ENCODE data around the gene CDK18. TPM values are rescaled to one million over a fixed set of nuclear protein-coding genes. Genes with fewer than 3 reads are reported as not detected.

Gene CDK18
- total RNA-seq: 10 to 100 TPM; 13.6 to 22.4 (median 16.9) TPM

DNA sequence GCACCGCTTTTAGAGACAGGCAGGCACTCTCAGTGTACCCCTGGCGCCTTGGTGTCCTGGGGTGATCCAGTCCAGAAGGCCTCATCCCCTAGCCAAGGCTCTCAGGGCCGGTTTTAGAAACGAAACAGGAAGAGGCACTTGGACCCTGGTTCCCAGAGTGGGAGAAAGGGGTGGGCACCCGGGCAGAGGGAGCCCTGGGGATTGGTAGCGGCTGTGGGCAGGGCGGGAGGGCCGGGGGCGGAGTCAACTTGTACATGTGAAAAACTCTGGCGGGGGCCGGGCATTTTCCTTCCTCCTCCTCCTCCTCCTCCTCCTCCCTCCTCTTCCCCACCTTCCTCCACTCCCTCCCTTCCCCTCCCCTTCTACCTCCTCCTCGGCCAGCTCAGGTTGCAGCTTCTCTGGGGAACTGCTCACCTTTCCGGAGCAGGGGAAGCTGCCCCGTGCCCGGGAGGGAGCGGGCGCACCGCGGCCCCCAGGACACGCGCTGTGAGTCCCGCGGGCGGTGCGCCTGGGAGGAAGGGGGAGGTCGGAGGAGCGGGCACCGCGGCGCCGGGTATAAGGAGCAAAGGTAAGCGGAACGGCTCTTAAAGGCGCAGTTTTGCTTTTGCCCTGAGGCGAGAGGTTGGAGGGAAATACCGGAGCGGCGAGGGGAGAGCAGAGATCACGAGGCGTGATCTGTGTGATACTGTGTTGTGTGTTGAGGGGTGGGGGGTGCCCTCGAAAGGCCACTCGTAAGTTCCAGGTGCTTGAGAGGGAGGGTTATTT, at the start of gene CDK18:
CDK18 (plus strand) TSS at position 359 of the 765 bp plus-strand sequence. CDS start 18,499 bp downstream, outside the sequence.
- peaks cover 15 to 18% of the 10 kb centered on the region in 2 donors for H3K4me1 ChIP-seq
- peak; percentile 95 to 96 for DNase-seq
- H3K36me3 ChIP-seq: no peaks in the 10 kb centered on the region
- WGBS, 2 donors: 2 to 4% methylated on average over 39 of the region's 42 CpGs
- H3K27ac ChIP-seq: peak within 1 kb of the TSS; percentile 63 to 84 (median 74)
- H3K4me3 ChIP-seq (replicated peaks in 1 of 3): peak within 1 kb of the TSS; percentile 16 to 86 (median 62)
- intact Hi-C loops (cut with DNase I): no loop called here
- no peaks in the 10 kb centered on the region for H3K9me3 ChIP-seq
- H3K27me3 ChIP-seq: no peaks in the 10 kb centered on the region
- TF ChIP-seq CTCF (IDR thresholded peaks at IDR 0.05) (no peak), POLR2A (IDR thresholded peaks at IDR 0.05) (peak in 1 of 2 donors; percentile 75)

- DNase-seq: no peak
- intact Hi-C loops (cut with DNase I): no loop called here
- Histone ChIP-seq H3K4me1 (peaks cover 16 to 33% of the 10 kb centered on the region in 2 donors), H3K36me3 (no peaks in the 10 kb centered on the region), H3K4me3 (replicated peaks in 1 of 3) (no peak overlapping the region), H3K9me3 (no peaks in the 10 kb centered on the region), H3K27ac (no peak overlapping the region), H3K27me3 (peaks cover 12% of the 10 kb centered on the region)
- WGBS, 2 donors: 33 to 51% methylated on average over 4 to 6 of the region's 6 CpGs
- TF ChIP-seq CTCF (IDR thresholded peaks at IDR 0.05) (no peak), POLR2A (IDR thresholded peaks at IDR 0.05) (no peak)
Observed at GRCh38 chr1:205454903-205455335, 49.5 kb upstream of the CDK18 start.

GRCh38 chr1:205455581-205456382, 48.7 kb upstream of the CDK18 start, which contains the start of gene BLACAT1:
BLACAT1 (minus strand) TSS chr1:205456045.
- TF ChIP-seq POLR2A (IDR thresholded peaks at IDR 0.05) (no peak), CTCF (IDR thresholded peaks at IDR 0.05) (no peak)
- intact Hi-C loops (cut with DNase I): no loop called here
- peaks cover 12% of the 10 kb centered on the region for H3K27me3 ChIP-seq
- peaks cover 9 to 25% of the 10 kb centered on the region in 2 donors for H3K4me1 ChIP-seq
- no peaks in the 10 kb centered on the region for H3K9me3 ChIP-seq
- no peaks in the 10 kb centered on the region for H3K36me3 ChIP-seq
- no peak for DNase-seq
- 3 to 6% methylated on average over 30 to 37 of the region's 53 CpGs for WGBS, 2 donors
- H3K4me3 ChIP-seq (replicated peaks in 1 of 3): no peak within 1 kb of the TSS
- no peak within 1 kb of the TSS for H3K27ac ChIP-seq

- 1 to 2% methylated on average over 17 to 18 of the region's 47 CpGs for WGBS, 2 donors
- Histone ChIP-seq H3K9me3 (no peaks in the 10 kb centered on the region), H3K36me3 (no peaks in the 10 kb centered on the region), H3K27me3 (peaks cover 12% of the 10 kb centered on the region), H3K27ac (no peak overlapping the region), H3K4me3 (replicated peaks in 1 of 3) (no peak overlapping the region), H3K4me1 (peaks cover 8 to 22% of the 10 kb centered on the region in 2 donors)
- DNase-seq: no peak
- TF ChIP-seq POLR2A (IDR thresholded peaks at IDR 0.05) (no peak), CTCF (IDR thresholded peaks at IDR 0.05) (no peak)
- intact Hi-C loops (cut with DNase I): no loop called here
Observed at GRCh38 chr1:205456383-205456867, 48.0 kb upstream of the CDK18 start.

All from thyroid gland (tissue), 4 donors.